HG03064 (cell line): ENCODE measurements around the gene FBXO36.
"Not testable (repeated sequence)": the region's sequence is repeated elsewhere in the genome, so short reads cannot be mapped to it uniquely, and the experiment has no call there.

Source experiments
- ATAC-seq: cut with Tn5 transposase; IDR thresholded peaks from one replicate; pipeline ENCODE4 v1.9.1; 2021; ENCODE audit warnings: low read depth; ENCODE audit not compliant: unreplicated experiment

Gene FBXO36

DNA sequence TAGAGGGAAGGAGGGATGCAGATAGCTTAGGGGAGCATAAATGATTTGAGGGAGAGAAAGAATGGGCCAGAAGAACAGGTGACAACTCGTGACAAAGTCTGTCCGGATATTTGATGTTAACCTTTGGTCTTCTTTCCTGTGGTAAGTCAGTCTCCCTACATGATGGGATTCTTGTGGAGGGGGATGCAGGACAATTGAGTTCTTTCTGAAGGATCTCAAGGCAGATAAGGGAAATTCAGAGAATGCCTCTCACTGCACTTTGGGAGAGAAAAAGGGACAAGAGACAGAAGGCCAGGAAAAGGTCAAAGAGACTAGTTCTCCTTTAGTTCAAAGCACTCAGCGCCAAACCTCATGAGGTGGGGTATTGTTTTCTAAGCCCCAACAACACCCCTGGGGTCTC lies 34.2 kb downstream of the FBXO36 start:
- no peak for ATAC-seq

GRCh38 chr2:229963596-229963995 lies 41.3 kb downstream of the FBXO36 start:
- not testable (repeated sequence) for ATAC-seq

GRCh38 chr2:229969921-229970320 lies 47.6 kb downstream of the FBXO36 start:
- no peak for ATAC-seq

DNA sequence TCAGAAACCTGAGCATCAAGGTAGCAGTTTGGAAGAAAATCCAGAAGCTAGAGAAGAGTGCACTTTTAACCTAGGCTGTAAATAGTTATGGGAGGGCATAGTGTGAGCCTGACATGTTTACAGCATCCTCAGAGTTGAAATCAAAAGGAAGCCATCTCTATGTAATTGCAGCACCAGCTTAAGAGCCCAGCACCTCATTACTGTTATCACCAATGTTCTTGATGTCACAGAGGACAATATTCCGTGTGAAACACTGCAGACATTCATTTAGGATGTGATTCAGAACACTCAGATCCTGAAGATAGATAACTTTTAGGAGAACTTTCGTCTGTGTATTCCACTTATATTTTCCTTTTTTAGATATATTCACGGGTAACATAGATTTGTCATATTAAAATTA lies 48.1 kb downstream of the FBXO36 start:
- no peak for ATAC-seq

DNA sequence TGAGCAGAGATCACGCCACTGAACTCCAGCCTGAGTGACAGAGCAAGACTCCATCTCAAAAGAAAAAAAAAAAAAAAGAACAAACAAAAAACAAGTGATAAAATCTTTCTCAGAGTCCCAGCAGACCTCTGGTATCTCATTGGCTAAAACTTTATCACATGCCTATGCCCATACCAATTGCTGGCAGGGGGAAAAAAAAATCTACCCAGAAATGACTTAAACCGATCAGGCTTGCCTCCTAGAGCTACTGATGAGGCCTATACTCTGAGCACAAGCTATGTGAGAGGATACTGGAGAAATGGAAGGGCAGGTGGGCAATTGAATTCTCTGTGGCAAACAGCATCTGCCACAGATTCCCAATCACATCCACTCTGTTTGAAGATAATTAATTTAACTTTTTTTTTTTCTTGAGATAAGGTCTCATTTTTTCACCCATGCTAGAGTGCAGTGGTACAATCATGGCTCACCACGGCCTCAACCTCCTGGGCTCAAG lies 49.0 kb downstream of the FBXO36 start:
- no peak for ATAC-seq

- ATAC-seq, result no peak
Measured at GRCh38 chr2:229974266-229974665, 52.0 kb downstream of the FBXO36 start.

- no peak for ATAC-seq
Measured at GRCh38 chr2:229980431-229981184, 58.3 kb downstream of the FBXO36 start.

DNA sequence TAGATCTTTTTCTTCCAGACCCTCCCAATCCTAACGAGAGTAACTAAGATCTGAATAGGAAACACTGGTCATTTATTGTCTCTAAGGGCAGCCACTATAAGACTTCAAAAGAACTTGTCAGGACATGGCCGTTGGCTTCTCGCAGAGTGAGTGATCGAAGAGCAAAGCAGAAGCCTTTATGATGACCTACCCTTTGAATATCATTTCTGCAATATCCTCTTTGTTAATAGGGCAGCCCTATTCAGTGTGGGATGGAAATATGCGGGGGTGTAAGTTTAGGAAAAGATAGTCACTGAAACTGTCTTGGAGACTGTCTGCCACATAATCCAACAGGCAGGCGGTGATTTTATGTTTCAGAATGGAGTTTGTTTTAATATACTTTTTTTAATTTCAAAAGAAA lies 70.9 kb downstream of the FBXO36 start:
- ATAC-seq, result no peak

DNA sequence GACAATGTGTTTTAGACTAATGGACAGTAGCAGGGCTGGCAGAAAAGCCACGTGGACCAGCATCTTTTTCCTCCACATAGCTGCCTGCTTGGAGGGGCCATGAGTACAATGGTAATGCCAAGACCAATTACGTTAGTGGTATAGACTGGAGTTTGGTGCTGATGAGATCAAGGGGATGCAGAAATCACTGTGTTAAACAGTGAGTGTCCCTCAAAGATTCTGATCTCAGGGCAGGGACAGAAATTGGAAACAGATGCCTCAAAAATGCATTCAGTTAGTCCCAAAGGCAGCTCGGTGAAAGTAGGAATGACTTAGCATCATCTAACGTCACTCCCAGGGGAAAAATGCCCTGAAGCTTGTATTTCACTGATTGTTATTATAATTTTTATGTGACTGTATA lies 74.0 kb downstream of the FBXO36 start:
- no peak for ATAC-seq

DNA sequence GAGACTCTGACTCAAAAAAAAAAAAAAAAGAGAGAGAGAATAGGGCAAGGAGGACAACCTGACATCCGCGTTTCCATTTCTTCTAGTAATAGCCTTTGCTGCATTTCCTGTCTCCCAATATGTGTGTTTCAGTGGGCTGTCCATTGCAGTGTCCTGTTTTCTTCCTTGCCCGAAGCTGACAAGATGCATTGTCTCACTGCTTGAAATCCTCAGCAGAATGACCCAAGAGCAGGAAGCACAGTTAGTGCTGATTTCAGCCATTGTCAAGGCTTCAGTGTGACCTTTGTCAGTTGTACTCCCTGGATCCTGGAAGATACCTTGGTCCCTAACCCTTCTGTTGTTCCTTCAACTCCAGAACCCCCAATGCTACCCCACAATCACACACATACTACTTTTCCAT lies 75.3 kb downstream of the FBXO36 start:
- ATAC-seq, result no peak

DNA sequence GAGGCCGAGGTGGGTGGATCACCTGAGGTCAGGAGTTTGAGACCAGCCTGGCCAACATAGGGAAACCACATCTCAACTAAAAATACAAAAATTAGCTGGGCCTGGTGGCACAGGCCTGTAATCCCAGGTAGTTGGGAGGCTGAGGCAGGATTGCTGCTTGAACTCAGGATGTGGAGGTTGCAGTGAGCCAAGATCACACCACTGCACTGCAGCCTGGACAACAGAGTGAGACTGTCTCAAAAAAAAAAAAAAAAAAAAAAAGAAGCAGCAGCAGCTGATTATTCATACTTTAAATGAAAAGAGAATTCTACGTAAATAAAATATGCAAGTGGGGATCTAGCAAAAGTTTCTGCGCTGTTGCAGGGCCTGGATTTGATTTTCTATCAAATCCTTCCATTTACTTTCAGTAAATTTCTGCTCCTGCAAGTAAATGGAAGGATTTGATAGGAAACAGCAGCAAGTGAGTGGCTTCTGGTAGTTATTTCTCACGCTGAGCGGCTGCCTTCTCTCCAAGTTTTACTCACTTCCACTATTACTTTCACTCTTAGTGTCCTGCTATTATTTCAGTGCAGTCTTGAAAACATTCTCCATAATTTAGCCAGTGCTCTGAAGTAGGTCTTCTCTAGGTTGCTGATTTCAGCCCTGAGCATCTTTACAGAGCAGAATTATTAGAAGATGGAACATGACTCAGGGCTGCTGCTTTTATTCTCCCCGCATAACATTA lies 78.0 kb downstream of the FBXO36 start:
- peak; percentile 93 for ATAC-seq

GRCh38 chr2:230007931-230008707 lies 85.8 kb downstream of the FBXO36 start:
- no peak for ATAC-seq

DNA sequence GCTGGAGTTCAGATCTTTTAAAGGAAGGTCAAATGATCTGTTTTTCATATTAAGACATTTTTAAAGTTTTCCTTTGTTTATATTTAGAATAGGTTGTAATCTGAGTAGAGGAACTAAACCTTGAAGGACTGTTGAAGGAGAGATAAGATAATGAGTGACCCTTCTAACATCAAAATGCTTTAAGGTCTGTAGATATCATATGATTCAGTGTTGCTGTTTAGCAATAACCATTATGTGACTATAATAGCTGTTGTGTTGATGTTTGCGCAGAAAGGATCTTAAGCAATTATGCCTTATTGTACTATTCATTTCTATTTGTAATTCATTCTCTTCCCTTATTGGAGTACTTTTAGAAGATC lies 86.4 kb downstream of the FBXO36 start:
- ATAC-seq, result no peak

DNA sequence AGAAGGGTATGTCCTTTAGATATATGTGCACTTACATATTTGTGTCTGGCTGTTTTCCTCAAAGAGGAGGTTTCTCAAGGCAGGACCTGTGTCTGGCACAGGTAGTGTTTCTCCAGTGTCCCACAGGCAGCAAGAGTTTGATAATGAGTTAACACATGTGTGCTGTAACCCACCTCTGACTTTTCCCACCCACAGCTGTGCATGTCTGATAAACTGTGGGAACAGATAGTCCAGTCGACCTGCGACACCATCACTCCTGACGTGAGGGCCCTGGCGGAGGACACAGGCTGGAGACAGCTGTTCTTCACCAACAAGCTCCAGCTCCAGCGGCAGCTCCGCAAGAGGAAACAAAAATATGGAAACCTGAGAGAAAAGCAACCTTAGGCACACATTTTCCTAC lies 88.2 kb downstream of the FBXO36 start:
- no peak for ATAC-seq

- ATAC-seq, result no peak
Measured at GRCh38 chr2:230011617-230012016, 89.3 kb downstream of the FBXO36 start.

- no peak for ATAC-seq
Measured at GRCh38 chr2:230012267-230012884, 90.1 kb downstream of the FBXO36 start.

- no peak for ATAC-seq
Measured at GRCh38 chr2:230016844-230017243, 94.5 kb downstream of the FBXO36 start.

DNA sequence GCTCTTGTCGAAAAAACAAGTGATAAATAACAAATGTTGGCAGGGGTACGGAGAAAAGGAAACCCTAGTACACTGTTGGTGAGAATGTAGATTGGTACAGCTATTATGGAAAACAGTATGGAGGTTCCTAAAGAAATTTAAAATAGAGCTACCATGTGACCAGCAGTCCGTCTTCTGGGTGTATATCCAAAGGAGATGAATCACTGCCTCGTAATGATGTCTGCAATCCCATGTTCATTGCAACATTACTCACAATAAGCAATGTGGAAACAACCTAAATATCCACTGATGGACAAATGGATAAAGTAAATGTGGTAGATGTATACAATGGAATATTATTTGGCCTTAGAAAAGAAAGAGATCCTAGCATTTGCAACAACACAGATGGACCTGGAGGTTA lies 95.8 kb downstream of the FBXO36 start:
- no peak for ATAC-seq

- ATAC-seq, result no peak
Measured at GRCh38 chr2:230019742-230020141, 97.4 kb downstream of the FBXO36 start.

GRCh38 chr2:230023313-230023712 lies 101.0 kb downstream of the FBXO36 start:
- no peak for ATAC-seq

DNA sequence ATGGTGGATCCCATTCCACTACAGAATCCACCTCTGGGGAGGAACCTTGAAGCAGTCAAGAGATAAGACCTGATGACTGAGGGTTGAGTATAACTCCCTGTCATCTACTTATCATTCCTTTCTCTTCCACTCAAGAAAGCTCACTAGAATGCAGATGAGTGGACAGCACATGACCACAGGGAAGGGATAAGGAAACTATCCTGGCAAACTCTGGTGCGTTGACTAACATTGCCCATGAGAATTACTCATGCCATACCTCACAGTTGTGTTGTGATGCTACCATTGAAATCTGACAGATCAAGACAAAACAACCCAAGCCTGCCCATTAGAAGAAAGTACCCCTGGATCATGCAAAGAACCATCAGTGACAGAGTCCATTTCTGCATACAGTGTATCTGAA lies 119.9 kb downstream of the FBXO36 start:
- no peak for ATAC-seq
